Gastrocnemius medialis (tissue), 4 donors: ENCODE results near the gene MOGAT1. TPM values are rescaled to one million over a fixed set of nuclear protein-coding genes. Genes with fewer than 3 reads are reported as not detected.

ENCODE experiments used
- ATAC-seq, 2 donors: fragments of 150-250 bp; one replicate each; pipeline ENCODE4 v1.9.1; 2016
- DNase-seq, 2 donors: peaks; one replicate each; pipeline ENCODE4 v3.0.0-alpha.2; 2019
- H3K27ac ChIP-seq, 4 donors: fragments of 200-600 bp; sonication (generic); 1 replicate in 1 of 4; 2 replicates in 3 of 4; pipeline ENCODE4 v1.5.1; 2016 to 2018; ENCODE audit warnings: mild to moderate bottlenecking in 2 of 4, moderate library complexity in 1 of 4
- H3K27me3 ChIP-seq, 3 donors: fragments of 200-600 bp; sonication (generic) in 2 of 3; 1 replicate in 1 of 3; 2 replicates in 2 of 3; pipeline versions ENCODE4 v1.5.1 to v1.6.0; 2016 to 2019; ENCODE audit warnings: mild to moderate bottlenecking in 1 of 3, moderate library complexity in 1 of 3
- H3K36me3 ChIP-seq, 2 donors: fragments of 200-600 bp; sonication (generic) in 1 of 2; one replicate each; pipeline ENCODE4 v1.5.1; 2017 to 2018
- H3K4me1 ChIP-seq, 2 donors: fragments of 200-600 bp; sonication (generic) in 1 of 2; one replicate each; pipeline ENCODE4 v1.5.1; 2016 to 2017; ENCODE audit warnings: mild to moderate bottlenecking in 2 of 2
- H3K4me3 ChIP-seq, 4 donors: fragments of 200-600 bp; sonication (generic) in 3 of 4; 1 replicate in 1 of 4; 2 replicates in 3 of 4; pipeline ENCODE4 v1.5.1; 2016 to 2019; ENCODE audit warnings: mild to moderate bottlenecking in 2 of 4
- H3K9me3 ChIP-seq, 3 donors: fragments of 200-600 bp; sonication (generic) in 2 of 3; 1 replicate in 1 of 3; 2 replicates in 2 of 3; pipeline ENCODE4 v1.5.1; 2016 to 2019
- POLR2A ChIP-seq, 2 donors: fragments of 450-650 bp; IDR thresholded peaks; one replicate each; pipeline ENCODE4 v1.6.1; 2017; ENCODE audit warnings: antibody characterized with exemption in 2 of 2, mild to moderate bottlenecking in 2 of 2, moderate library complexity in 2 of 2
- in situ Hi-C, 4 donors: fragments of 200-750 bp; cut with MboI; loops; one replicate each; pipeline versions ENCODE4 v1.15.0 to v1.8.0; 2017; ENCODE audit warnings: low sequenced_read_pairs in 4 of 4
- intact Hi-C: fragments of 100-400 bp; cut with DNase I; formaldehyde crosslinking; loops from one replicate; pipeline ENCODE4 v1.15.1; 2023; ENCODE audit warnings: low total_unique reads
- total RNA-seq, 4 donors: library from RNA; depleted of rRNA; stranded (reverse); fragments of >200 nt; gene quantifications; one replicate each; pipeline versions ENCODE4 v1.1.0 to v1.2.3, GENCODE V29; 2016
- TF ChIP-seq, protein P1 (sequence below), 5 experiments: fragments of 450-650 bp in 3 of 5; fragments of 200-600 bp in 2 of 5; sonication (generic) in 2 of 5; IDR thresholded peaks in 4 of 5; conservative IDR thresholded peaks in 1 of 5; 1 replicate in 4 of 5; 2 replicates in 1 of 5; pipeline ENCODE4 v1.5.1; 2016 to 2019; ENCODE audit warnings: antibody characterized with exemption in 5 of 5, mild to moderate bottlenecking in 3 of 5, moderate library complexity in 3 of 5

Gene MOGAT1
- total RNA-seq, 4 donors from 2014 or later = not detected

- no peaks in the 10 kb centered on the region for H3K4me1 ChIP-seq
- TF ChIP-seq, protein P1, sequence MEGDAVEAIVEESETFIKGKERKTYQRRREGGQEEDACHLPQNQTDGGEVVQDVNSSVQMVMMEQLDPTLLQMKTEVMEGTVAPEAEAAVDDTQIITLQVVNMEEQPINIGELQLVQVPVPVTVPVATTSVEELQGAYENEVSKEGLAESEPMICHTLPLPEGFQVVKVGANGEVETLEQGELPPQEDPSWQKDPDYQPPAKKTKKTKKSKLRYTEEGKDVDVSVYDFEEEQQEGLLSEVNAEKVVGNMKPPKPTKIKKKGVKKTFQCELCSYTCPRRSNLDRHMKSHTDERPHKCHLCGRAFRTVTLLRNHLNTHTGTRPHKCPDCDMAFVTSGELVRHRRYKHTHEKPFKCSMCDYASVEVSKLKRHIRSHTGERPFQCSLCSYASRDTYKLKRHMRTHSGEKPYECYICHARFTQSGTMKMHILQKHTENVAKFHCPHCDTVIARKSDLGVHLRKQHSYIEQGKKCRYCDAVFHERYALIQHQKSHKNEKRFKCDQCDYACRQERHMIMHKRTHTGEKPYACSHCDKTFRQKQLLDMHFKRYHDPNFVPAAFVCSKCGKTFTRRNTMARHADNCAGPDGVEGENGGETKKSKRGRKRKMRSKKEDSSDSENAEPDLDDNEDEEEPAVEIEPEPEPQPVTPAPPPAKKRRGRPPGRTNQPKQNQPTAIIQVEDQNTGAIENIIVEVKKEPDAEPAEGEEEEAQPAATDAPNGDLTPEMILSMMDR (IDR thresholded peaks at IDR 0.05 in 4 of 5, conservative IDR thresholded peaks at IDR 0.05 in 1 of 5) = no peak
- peaks cover 0 to 90% of the 10 kb centered on the region in 2 donors for H3K36me3 ChIP-seq
- H3K4me3 ChIP-seq = no peak overlapping the region
- no peaks in the 10 kb centered on the region for H3K27me3 ChIP-seq
- in situ Hi-C loops (no loop called here), intact Hi-C loops (no loop called here)
- H3K9me3 ChIP-seq = no peaks in the 10 kb centered on the region
- no peak overlapping the region for H3K27ac ChIP-seq
- no peak for ATAC-seq
- DNase-seq = no peak
Measured at GRCh38 chr2:222627764-222628163, 43.7 kb upstream of the MOGAT1 start.

DNA sequence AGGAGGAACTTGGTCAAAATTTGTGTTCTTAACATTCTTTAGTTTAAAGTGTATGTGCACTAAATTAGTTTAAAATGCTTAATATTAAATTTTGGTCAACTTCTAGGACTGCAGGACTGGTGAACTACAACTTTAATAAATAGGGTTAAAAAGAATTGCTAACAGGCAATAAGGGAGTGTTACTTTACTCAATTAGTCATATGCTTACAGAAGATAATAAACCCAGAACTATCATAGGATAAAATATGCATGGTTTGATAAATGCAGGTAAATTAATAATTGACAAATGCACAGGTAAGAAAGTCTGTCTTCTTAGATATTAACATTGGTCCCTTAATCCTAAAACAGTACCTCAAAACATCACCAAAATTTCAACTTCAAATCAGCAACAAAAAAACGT lies 36.2 kb upstream of the MOGAT1 start:
- Histone ChIP-seq H3K9me3 (no peaks in the 10 kb centered on the region), H3K36me3 (peaks cover 0 to 92% of the 10 kb centered on the region in 2 donors), H3K27ac (no peak overlapping the region), H3K4me3 (no peak overlapping the region), H3K27me3 (no peaks in the 10 kb centered on the region), H3K4me1 (no peaks in the 10 kb centered on the region)
- in situ Hi-C loops = no loop called here
- no peak for TF ChIP-seq POLR2A (IDR thresholded peaks at IDR 0.05)
- TF ChIP-seq, protein P1 (IDR thresholded peaks at IDR 0.05 in 4 of 5, conservative IDR thresholded peaks at IDR 0.05 in 1 of 5) = no peak
- intact Hi-C loops = no loop called here
- ATAC-seq (no peak), DNase-seq (no peak)

DNA sequence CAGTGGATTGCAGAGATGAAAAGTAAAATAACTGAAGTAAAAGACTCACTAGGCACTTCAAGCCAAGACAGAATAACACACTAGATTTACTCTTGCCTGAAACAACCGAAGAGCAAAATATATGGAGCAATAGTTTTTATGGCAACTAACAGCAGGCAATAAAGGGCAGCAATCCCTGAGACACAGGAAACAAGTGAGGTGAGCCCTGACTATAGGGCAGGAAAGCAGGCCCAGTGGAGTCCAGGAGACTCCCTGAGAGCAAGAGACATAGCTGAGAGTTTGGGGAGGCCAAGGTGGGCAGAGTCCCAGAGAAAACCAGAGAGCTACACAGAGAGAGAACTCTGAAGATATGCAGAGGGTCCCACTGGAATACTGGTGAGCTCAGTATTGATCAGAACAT lies 34.4 kb upstream of the MOGAT1 start:
- DNase-seq (no peak), ATAC-seq (no peak)
- H3K9me3 ChIP-seq = no peaks in the 10 kb centered on the region
- H3K4me3 ChIP-seq = no peak overlapping the region
- in situ Hi-C loops = no loop called here
- no peak for TF ChIP-seq POLR2A (IDR thresholded peaks at IDR 0.05)
- TF ChIP-seq, protein P1 (IDR thresholded peaks at IDR 0.05 in 4 of 5, conservative IDR thresholded peaks at IDR 0.05 in 1 of 5) = no peak
- H3K27ac ChIP-seq = no peak overlapping the region
- intact Hi-C loops = no loop called here
- H3K4me1 ChIP-seq = no peaks in the 10 kb centered on the region
- H3K36me3 ChIP-seq = peaks cover 0 to 86% of the 10 kb centered on the region in 2 donors
- no peaks in the 10 kb centered on the region for H3K27me3 ChIP-seq

- no peak overlapping the region for H3K27ac ChIP-seq
- ATAC-seq (no peak), DNase-seq (no peak)
- intact Hi-C loops = no loop called here
- in situ Hi-C loops = no loop called here
- H3K36me3 ChIP-seq = peaks cover 0 to 67% of the 10 kb centered on the region in 2 donors
- H3K4me1 ChIP-seq = no peaks in the 10 kb centered on the region
- H3K27me3 ChIP-seq = no peaks in the 10 kb centered on the region
- no peaks in the 10 kb centered on the region for H3K9me3 ChIP-seq
- no peak overlapping the region for H3K4me3 ChIP-seq
- TF ChIP-seq POLR2A (IDR thresholded peaks at IDR 0.05) = no peak
- TF ChIP-seq, protein P1 (IDR thresholded peaks at IDR 0.05 in 4 of 5, conservative IDR thresholded peaks at IDR 0.05 in 1 of 5) = no peak
Measured at GRCh38 chr2:222641336-222641735, 30.1 kb upstream of the MOGAT1 start.

DNA sequence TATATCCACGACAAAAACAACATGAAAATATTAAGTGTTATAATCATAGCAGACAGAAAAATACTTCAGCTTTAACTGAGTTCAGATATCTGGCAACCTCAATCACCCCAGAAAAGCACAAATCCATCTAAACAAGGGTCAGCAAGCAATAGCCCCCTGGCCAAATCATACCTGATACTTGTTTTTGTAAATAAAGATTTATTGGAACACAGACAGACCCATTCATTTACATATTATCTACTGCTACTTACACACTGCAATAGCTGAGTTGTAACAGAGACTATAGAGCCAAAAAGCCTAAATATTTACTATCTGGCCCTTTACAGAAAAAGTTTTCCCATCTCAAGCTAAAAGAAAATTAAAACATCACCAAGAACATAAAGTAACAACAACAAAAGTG lies 28.3 kb upstream of the MOGAT1 start:
- no peak for ATAC-seq
- no peaks in the 10 kb centered on the region for H3K9me3 ChIP-seq
- no peak overlapping the region for H3K27ac ChIP-seq
- H3K36me3 ChIP-seq = peaks cover 0 to 71% of the 10 kb centered on the region in 2 donors
- in situ Hi-C loops = no loop called here
- no peak overlapping the region for H3K4me3 ChIP-seq
- DNase-seq = no peak
- H3K27me3 ChIP-seq = no peaks in the 10 kb centered on the region
- TF ChIP-seq, protein P1 (IDR thresholded peaks at IDR 0.05 in 4 of 5, conservative IDR thresholded peaks at IDR 0.05 in 1 of 5) = no peak
- TF ChIP-seq POLR2A (IDR thresholded peaks at IDR 0.05) = no peak
- intact Hi-C loops = no loop called here
- H3K4me1 ChIP-seq = no peaks in the 10 kb centered on the region
